HG03571 (cell line): ENCODE data around the gene GRAP.

Experiments
- ATAC-seq: cut with Tn5 transposase; IDR thresholded peaks from one replicate; pipeline ENCODE4 v1.9.1; 2021; ENCODE audit not compliant: unreplicated experiment

Gene GRAP

DNA sequence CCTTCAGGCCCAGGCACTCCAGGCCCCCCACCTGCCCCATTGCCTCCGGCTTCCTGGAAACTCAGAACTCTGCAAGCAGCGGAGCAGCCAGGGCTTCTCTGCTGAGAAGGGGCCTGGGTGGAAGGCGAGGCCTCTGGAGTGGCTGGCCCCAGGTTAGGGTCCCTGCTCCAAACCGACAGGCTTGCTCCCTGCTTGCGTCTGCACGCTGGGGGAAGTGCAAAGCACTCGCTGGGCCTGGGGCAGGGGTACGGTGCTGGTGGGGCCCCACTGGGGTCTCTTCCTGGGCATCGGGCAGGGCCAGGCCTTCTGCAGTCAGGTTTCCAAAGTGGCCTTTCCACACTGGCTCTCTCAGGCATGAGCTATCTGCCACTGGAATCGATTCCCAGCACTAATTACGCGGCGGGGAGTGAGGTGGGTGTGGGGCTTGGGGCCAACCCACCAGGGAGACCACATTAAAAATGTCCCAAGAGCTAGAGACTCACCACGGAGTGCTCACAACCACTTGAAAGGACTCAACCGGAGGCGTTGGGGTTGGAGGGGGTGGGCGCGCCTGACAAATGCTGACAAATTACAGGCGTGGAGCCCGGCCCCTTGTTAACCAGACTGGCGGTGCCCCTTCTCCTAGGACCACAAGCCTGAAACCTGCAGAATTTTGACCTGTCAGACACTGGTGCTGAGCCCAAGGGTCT lies 60.1 kb downstream of the GRAP start:
- no peak for ATAC-seq

DNA sequence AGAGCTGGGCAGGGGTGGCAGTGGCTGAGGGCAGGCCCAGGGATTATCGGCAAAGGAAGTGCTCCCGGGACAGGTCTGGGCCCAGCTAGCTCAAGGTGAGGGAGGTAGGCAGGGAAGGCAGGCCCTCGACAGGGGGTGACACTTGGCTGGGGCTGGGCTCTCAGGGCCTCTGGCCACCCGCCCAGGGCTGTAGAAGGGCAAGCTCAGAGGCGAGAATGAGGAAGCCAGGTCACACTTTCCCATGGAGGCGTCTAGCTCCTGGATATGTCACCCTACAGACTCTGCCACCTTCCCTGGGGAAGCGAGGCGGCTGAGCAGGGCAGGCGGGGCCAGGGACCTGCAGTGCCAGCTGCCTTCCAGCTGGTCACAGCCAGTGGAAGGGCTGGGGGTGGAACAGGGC lies 61.3 kb downstream of the GRAP start:
- no peak for ATAC-seq

DNA sequence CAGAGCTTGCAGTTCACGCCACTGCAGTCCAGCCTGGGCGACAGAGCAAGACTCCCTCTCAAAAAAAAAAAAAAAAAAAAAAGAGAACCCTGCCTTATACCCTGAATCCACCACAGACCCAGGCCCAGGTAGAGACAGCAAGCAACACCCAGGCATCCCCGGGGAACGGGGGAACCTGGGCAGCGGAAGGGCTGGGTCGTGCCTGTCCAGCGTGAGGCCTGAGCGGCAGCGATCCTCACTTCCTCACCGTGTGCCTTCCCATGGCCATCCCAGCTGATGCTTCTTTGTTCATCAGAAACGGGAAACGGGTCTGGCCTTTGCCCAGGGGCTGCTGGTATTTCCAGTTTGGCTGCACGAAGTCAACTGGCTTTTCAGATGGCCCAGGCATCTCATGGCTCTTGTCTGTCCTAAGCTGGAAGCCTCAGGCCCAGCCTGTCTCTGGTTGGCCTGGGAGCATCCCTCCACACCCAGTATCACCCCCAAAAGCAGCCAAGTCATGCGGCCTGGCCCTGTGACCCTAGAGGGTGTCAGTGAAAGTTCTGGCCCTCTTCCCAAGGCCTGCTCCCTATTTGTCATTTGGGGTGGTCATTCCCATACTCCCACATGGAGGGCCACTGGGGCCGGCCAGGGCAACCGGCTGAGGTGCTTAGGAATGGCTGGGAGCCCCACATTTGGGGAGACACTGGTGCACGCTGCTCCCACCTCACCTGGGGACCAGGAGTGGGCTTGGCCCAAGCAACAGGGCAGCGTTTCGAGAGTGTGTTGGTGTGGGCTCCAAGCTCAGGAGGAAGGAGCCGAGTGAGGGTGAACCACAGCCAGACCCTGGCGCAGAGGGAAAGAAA lies 62.3 kb downstream of the GRAP start:
- ATAC-seq = no peak

DNA sequence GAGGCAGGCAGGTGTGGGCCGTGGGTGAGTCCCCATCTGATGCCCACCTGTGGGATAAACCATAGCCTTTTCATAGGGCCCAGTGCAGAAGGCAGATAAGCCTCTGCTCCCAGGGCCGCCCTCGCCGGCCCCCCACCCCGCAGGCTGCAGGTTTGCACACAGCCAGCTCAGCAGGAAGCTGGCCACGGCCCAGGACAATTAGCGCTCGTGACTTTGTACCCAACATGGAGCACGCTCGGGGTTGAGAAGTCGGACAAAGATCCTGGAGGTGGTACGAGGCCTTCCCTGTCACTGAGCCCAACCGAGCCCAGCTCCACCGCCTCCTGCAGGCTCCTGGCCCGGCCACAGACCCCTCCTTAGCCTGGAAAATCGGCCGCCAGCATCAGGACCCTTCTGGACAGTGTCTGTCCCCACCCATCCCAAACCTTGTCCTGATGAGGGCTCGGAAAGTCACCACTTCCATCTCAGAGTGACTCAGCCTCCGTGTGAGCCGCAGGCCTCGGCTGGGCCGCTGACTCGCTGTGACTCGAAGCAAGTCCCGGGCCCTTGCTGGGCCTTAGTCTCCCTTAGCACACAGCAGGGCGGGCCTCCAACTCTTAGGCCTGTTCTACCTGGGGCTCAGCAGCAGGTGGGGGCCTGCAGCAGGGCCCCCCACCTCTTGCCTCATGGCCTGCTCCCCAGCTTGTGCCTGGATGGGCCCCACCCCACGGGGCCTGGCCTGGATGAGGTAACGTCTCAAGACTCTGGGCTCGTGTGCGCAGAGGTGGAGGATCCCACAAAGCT lies 64.9 kb downstream of the GRAP start:
- no peak for ATAC-seq

DNA sequence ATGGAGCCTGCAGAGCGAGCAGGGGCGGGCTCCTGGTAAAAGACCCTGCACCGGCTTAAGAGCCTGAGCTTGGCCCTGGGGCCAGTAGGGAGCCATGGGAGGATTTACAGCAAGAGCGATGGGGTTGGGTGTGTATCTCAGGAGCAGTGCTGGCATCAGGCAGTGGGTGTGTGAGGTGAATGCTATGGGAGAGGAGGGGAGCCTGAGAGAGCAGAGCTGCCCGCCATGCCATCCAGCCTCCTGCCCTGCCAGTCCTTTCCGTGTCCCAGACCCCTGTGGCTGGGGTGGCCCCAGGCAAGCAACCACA lies 65.5 kb downstream of the GRAP start:
- no peak for ATAC-seq

DNA sequence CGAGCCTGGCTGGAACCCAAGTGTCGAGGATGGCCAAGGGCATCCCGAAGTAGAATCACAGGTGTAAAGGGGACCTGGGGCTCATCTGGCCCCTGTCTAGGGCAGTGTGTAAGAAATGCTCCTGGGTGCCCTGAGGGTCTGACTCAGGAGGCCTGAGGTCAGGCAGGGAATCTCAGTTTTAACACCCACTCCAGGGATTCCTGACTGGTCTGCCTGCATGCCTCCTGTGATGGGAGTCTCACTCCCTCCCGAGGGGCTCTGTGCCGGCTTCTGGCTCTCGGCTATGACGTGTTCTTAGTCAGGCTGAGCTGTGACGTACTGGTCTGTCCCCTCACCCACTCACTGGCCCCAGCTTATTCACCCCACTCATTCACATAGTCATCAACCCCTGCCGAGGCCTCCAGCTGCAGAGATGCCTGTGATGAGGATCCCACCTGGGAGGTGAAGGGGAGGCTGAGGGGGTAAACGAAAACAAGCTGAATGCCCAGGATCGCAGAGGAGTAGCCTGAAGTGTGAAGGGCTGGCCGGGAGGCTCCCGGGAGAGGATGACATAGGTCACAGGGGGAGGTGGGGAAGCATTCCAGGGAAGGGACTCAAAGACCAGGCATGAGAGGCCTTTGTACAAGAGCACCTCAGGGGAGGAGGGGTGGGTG lies 65.9 kb downstream of the GRAP start:
- ATAC-seq = no peak

DNA sequence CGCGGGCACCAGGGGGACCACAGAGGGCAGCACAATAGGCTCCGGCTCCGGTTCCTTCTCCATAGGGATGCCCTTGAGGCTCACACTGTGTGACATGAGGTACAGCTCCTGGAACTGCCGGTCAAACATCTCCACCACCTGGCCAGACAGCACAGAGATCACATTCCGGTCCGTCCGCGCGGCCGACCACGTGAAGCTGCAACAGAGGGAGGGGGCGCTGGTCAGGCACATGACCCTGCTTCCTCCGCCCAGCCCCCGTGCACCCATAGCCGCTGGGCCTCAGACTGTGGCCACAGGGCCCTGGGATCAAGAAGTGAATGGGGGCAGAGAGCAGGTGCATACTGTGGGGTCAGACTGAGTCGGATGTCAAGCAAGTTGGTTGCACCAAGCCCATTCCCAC lies 68.1 kb downstream of the GRAP start:
- ATAC-seq = no peak

DNA sequence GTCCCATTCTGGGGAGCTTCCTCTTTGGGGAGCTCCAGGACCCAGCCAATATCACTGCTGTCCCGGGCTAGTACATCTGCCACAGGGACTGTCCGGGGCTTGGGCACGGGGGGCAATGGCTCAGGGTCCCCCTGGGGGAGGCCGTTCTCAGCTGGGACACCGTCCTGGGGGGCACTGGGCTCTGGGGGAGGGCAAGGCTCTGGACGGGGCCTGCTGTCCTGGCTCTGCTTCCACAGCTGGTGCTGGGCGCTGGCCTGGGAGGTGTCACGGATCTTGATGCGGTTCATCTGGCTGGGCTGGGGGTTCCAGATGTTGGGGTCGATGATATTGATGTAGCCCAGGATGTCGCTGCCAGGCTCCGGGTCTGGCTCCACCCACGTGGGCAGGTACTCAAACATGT lies 68.7 kb downstream of the GRAP start:
- no peak for ATAC-seq

DNA sequence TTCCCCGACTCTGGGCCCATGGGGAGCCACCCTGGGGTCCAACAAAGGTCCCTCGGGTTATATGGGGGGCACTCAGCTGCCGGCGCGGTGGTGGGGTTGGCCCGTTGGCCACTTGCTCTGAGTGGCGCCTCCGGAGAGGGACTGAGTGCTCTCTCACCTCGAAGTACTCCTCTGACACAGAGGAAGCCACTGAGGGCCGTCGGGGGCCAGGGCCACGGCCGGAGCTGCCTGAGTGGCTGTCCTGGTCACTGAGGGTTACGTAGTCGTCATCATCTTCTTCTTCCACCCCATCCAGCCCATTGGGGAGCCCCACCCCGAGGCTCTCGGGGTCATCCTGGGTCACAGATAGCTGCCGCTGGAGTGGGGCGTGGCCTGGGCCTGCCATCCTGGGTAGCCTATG lies 69.1 kb downstream of the GRAP start:
- no peak for ATAC-seq

DNA sequence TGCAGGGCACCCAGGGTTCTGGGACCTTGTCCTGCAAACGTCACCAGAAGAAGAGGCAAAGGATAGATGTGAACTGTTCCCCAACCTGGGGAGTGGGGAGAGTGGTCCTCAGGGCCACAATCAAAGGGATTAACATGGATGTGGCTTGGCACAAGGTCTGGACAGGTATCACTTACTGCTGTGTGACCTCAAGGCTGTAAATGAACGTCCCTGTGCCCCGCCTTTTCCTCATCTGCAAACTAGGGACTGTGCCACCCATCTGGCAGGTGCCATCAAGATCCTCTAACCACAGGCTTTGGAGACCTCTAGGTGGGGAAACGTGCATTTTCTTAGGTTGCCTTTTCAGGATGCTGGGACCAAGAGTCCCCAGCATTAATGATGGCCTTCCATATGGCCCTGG lies 69.7 kb downstream of the GRAP start:
- ATAC-seq = no peak

DNA sequence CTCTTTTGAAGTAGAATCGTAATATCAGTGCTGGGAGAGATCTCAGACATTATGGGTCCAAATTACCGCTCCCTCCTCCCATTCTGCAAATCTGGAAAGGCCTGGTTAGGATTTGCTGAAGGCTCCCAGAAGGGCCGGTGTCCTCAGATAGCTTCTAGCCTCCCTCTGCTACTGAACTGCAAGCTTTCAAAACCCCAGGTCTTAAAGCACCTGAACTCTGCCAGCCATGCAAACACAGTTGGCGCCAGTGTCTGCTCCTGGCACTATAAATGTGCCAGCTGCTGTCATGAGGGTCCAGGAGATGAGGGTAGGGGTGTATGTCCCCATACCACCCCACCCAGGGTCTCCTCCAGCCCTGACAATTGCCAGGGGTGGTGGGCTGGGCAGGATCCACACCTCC lies 70.6 kb downstream of the GRAP start:
- ATAC-seq = no peak

DNA sequence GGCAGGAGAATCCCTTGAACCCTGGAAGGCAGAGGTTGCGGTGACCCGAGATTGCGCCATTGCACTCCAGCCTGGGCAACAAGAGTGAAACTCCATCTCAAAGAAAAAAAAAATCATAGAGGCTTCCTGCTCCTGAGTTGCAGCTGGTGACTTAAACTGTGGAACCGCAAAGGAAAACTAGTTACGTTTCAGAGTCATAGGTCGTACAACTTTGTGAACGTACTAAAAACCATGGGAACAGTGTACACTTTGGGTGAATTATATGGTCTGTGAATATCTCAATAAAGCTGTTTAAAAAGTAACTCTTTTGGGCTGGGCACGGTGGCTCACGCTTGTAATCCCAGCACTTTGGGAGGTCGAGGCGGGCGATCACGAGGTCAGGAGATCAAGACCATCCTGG lies 71.2 kb downstream of the GRAP start:
- no peak for ATAC-seq

DNA sequence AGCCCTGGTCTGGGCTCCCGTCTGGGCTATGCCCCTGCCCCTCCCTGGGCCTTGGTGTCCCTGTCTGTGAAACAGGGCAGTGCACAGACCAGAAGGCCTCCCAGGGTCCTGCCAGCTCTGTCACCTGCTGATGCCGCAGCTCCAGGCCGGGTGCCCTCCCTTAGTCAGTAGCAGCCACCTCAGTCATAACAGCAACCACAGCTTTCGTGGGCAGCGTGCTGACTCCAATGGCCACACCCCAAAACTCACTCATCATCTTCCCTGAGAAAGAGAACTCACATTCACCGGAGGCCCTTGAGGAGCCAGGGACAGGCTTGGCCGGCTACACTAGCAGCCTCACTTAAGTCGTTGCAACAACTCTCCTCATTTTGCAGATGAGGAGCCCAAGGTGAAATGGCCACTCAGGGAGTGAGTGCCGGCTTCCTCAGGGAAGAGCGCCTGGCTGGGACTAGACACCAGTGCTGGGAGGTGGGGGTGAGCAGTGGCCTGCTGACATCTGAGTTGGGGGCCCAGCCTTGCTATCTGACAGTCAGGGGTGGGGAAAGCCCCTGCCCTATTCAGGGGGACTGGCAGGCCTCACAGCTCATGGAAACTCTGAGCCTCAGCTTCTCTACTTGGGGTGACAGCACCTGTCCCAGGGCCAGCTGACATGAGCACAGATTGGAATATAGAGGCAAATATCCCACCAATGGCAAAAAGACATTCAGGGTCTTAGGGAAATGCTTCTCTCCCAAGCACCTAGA lies 72.2 kb downstream of the GRAP start:
- ATAC-seq = no peak

DNA sequence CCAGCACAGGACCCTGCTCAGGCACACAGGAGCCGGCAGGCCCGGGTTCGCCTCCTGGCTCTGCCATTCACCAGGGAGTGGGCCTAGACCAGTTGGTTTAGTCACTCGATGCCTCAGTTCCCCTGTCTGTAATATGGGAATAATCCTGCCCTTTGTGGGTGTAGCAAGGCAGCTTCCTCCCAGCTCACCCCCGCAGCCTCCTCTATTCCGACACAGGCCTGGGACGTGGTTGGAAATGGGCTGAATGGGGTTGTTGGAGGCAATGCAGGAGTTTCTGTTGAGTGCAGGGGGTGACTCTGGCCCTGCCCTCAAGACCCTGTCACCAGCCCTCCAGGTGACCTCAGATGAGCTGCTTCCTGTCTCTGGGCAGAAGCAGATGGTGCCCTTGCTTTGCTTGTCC lies 75.0 kb downstream of the GRAP start:
- ATAC-seq = no peak
